HG03175 (cell line): Measurements from ENCODE around the gene LYPD1.

Experiments
- ATAC-seq: cut with Tn5 transposase; IDR thresholded peaks from one replicate; pipeline ENCODE4 v1.9.1; 2021; ENCODE audit warnings: mild to moderate bottlenecking, moderate library complexity; ENCODE audit not compliant: unreplicated experiment

The LYPD1 gene

GRCh38 chr2:132599556-132599955, 70.4 kb downstream of the LYPD1 start:
- no peak for ATAC-seq

DNA sequence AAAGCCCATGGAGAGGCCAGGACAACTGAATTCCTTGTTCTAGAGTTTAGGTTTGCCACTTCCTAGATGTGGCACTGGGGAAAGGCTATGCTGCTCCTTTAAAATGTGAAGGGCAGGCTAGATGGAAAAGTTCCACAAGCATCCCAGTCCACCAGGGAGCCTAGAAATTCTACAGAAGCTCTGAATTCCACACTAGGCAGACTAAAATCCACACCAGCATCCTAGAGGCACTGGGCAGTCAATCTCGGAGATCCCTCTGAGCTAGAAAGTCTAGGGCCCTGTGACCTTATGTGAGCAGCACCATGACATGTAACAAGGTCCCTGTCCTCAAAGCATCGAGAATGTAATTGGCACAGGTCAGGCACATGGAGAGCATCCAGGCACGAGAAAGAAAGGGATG, 71.5 kb downstream of the LYPD1 start:
- no peak for ATAC-seq

DNA sequence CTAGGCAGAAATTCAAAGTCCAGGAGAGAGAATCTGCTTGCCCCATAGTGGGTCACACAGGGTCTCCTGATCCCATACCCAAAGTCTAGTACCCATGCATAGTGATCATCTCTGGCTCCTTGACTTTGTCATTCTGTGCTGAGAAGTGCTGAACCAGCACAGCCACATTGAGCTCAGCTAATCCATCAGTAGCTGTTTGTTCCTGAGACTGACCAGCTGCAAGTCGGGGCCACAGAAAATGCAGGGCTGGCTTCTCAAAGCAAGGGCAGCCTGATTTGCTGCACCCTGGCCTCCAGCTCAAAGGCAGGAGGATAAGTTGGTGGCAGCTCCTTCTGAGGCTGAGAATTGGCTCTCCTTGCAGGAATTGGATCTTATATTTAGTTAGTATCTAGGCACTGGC, 72.2 kb downstream of the LYPD1 start:
- ATAC-seq = no peak

- no peak for ATAC-seq
Observed at GRCh38 chr2:132597166-132597565, 72.8 kb downstream of the LYPD1 start.

- ATAC-seq = no peak
Observed at GRCh38 chr2:132595693-132596092, 74.3 kb downstream of the LYPD1 start.

DNA sequence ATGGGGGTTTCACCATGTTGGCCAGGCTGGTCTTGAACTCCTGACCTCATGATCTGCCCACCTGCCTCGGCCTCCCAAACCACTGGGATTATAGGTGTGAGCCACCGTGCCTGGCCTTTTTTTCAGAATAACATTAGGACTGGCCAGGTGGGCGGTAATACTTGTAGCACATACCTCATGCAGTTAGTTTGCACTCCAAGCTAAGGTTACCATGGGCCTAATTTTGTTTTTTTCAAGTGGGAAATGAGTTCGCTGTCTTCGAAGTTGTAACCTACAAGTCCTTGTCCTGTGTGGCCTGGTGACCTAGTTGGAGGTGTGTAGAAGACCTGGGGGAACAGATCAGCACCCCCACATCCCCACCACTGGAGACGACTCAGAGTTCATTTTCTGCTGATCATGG, 74.8 kb downstream of the LYPD1 start:
- no peak for ATAC-seq
